HG03378 (cell line): ENCODE results near the gene FOXO1.
"Not testable (repeated sequence)": the region's sequence is repeated elsewhere in the genome, so short reads cannot be mapped to it uniquely, and the experiment has no call there.

Experiments
- ATAC-seq: cut with Tn5 transposase; IDR thresholded peaks from one replicate; pipeline ENCODE4 v1.9.1; 2021; ENCODE audit warnings: mild to moderate bottlenecking, moderate library complexity; ENCODE audit not compliant: unreplicated experiment

Gene FOXO1

GRCh38 chr13:40666045-40666932 is at the start of gene FOXO1:
Gene FOXO1, minus strand, starts transcription at chr13:40666641. Its CDS starts 429 bp downstream, at chr13:40666212.
- peak; percentile 30 for ATAC-seq

GRCh38 chr13:40714433-40714832 is 48.0 kb upstream of the FOXO1 start:
- not testable (repeated sequence) for ATAC-seq

- no peak for ATAC-seq
These were observed 40.0 kb upstream of the FOXO1 start for GRCh38 chr13:40706439-40706838.

GRCh38 chr13:40697711-40698110 is 31.3 kb upstream of the FOXO1 start:
- ATAC-seq, result peak; percentile 62

GRCh38 chr13:40694426-40694825 is 28.0 kb upstream of the FOXO1 start:
- ATAC-seq, result no peak

- ATAC-seq, result peak; percentile 67
These were observed 26.5 kb upstream of the FOXO1 start for GRCh38 chr13:40692946-40693345.

- ATAC-seq, result no peak
These were observed 22.3 kb upstream of the FOXO1 start for GRCh38 chr13:40688781-40689180.

- no peak for ATAC-seq
These were observed 16.2 kb upstream of the FOXO1 start for GRCh38 chr13:40682449-40683240.

GRCh38 chr13:40681341-40682146 is 15.1 kb upstream of the FOXO1 start:
- no peak for ATAC-seq

GRCh38 chr13:40680659-40681323 is 14.3 kb upstream of the FOXO1 start:
- ATAC-seq, result no peak

GRCh38 chr13:40679480-40679985 is 13.1 kb upstream of the FOXO1 start:
- no peak for ATAC-seq

- ATAC-seq, result no peak
These were observed 10.6 kb upstream of the FOXO1 start for GRCh38 chr13:40677064-40677463.

- ATAC-seq, result no peak
These were observed 9.6 kb upstream of the FOXO1 start for GRCh38 chr13:40676007-40676406.

- ATAC-seq, result no peak
These were observed 7.0 kb upstream of the FOXO1 start for GRCh38 chr13:40673414-40673813.

- no peak for ATAC-seq
These were observed 6.4 kb upstream of the FOXO1 start for GRCh38 chr13:40672765-40673397.

GRCh38 chr13:40671956-40672764 is 5.7 kb upstream of the FOXO1 start:
- ATAC-seq, result no peak

GRCh38 chr13:40670307-40670706 is 3.9 kb upstream of the FOXO1 start:
- ATAC-seq, result no peak

GRCh38 chr13:40668335-40668734 is 1.9 kb upstream of the FOXO1 start:
- no peak for ATAC-seq

- ATAC-seq, result no peak
These were observed 1.2 kb upstream of the FOXO1 start for GRCh38 chr13:40667622-40667978.
